HepG2 (cell line): ENCODE results near the gene MAPK8. TPM values are rescaled to one million over a fixed set of nuclear protein-coding genes. Genes with fewer than 3 reads are reported as not detected.

Experiments
- ATAC-seq: fragments of 200-7000 bp; cut with Tn5 transposase; 3 replicates; pipeline ENCODE4 v1.9.1; 2020; ENCODE audit warnings: mild to moderate bottlenecking, moderate library complexity
- BruUV-seq: library from RNA; stranded (reverse); fragments of 400-500 nt; replicated peaks from 2 replicates; lab custom pipeline; 2021; lab: Mats Ljungman, UMichigan
- CTCF ChIA-PET: fragments of 300-600 bp; formaldehyde crosslinking; extraction: SDS; loops from one replicate; lab custom pipeline; 2021; ENCODE audit warnings: low total read pairs, inconsistent platforms, low intra/inter-chr PET ratio; lab: Yijun Ruan, JAX
- POLR2A ChIA-PET: fragments of 350-600 bp; sonication (Branson Sonifier 250); formaldehyde crosslinking; loops from one replicate; lab custom pipeline; 2020; ENCODE audit warnings: antibody characterized with exemption, inconsistent platforms; lab: Yijun Ruan, JAX
- DNase-seq: peaks from one replicate; pipeline ENCODE4 v3.0.0-alpha.2; 2015; ENCODE audit warnings: low spot score
- FAIRE-seq: peaks from 3 replicates; lab custom pipeline; 2011; peaks lifted over from hg19 to GRCh38; lab: Jason Lieb, UNC
- H2AFZ ChIP-seq: one replicate; pipeline ENCODE4 v1.6.1; 2011; ENCODE audit warnings: low read length, inconsistent platforms
- H3K27ac ChIP-seq: fragments of 300-600 bp; 3 replicates; pipeline ENCODE4 v1.8.0; 2011; ENCODE audit warnings: mixed run types, mild to moderate bottlenecking, mixed read lengths, low read length, inconsistent platforms; ENCODE audit not compliant: insufficient read depth; ENCODE audit errors: extremely low read length
- H3K27me3 ChIP-seq, 2 experiments: fragments of 200-600 bp in 1 of 2; 2 replicates in 1 of 2; 3 replicates in 1 of 2; pipeline versions ENCODE4 v1.6.0 to v1.8.0; 2011; ENCODE audit warnings: low read length in 2 of 2, mild to moderate bottlenecking in 2 of 2, moderate library complexity in 2 of 2, inconsistent platforms in 1 of 2; ENCODE audit not compliant: insufficient read depth in 2 of 2, control insufficient read depth in 1 of 2
- H3K36me3 ChIP-seq, 2 experiments: fragments of 200-600 bp in 1 of 2; replicated peaks in 1 of 2; 2 replicates in 1 of 2; 3 replicates in 1 of 2; pipeline versions ENCODE4 v1.5.1 to v1.8.0; 2011; ENCODE audit warnings: low read length in 2 of 2, inconsistent platforms in 1 of 2; ENCODE audit not compliant: insufficient read depth in 2 of 2, control insufficient read depth in 1 of 2
- H3K4me1 ChIP-seq: 2 replicates; pipeline ENCODE4 v1.5.1; 2012; ENCODE audit warnings: low read length, inconsistent platforms; ENCODE audit not compliant: insufficient read depth
- H3K4me2 ChIP-seq: 2 replicates; pipeline ENCODE4 v1.6.0; 2011; ENCODE audit warnings: low read depth, low read length, inconsistent platforms
- H3K4me3 ChIP-seq, 3 experiments: fragments of 200-600 bp in 1 of 3; sonication (generic), shearing (Covaris generic) in 1 of 3; replicated peaks in 1 of 3; 2 replicates each; pipeline ENCODE4 v1.5.1; 2011 to 2016; ENCODE audit warnings: low read length in 3 of 3, inconsistent platforms in 2 of 3, low read depth in 2 of 3, mild to moderate bottlenecking in 2 of 3, control low read depth in 1 of 3, mixed read lengths in 1 of 3; ENCODE audit not compliant: insufficient read depth in 1 of 3
- H3K79me2 ChIP-seq: one replicate; pipeline ENCODE4 v1.6.1; 2011; ENCODE audit warnings: low read length, inconsistent platforms; ENCODE audit not compliant: insufficient read depth
- H3K9ac ChIP-seq: 2 replicates; pipeline ENCODE4 v1.6.0; 2011; ENCODE audit warnings: mild to moderate bottlenecking, low read depth, low read length, inconsistent platforms; ENCODE audit not compliant: insufficient read depth
- H3K9me3 ChIP-seq: 2 replicates; pipeline ENCODE4 v1.5.1; 2012; ENCODE audit warnings: mild to moderate bottlenecking, low read length
- H4K20me1 ChIP-seq: 2 replicates; pipeline ENCODE4 v1.6.0; 2011; ENCODE audit warnings: inconsistent platforms, mild to moderate bottlenecking, low read length, moderate library complexity; ENCODE audit not compliant: insufficient read depth
- GMEB1 ChIP-seq: sonication (generic); formaldehyde crosslinking; IDR thresholded peaks from 2 replicates; pipeline ENCODE4 v1.5.1; 2020; ENCODE audit warnings: missing genetic modification reagents, mild to moderate bottlenecking, borderline replicate concordance
- HES4 ChIP-seq: sonication (generic); formaldehyde crosslinking; IDR thresholded peaks from 2 replicates; pipeline ENCODE4 v1.9.0; 2021; ENCODE audit warnings: mild to moderate bottlenecking, missing genetic modification reagents, borderline replicate concordance
- KDM1A ChIP-seq: IDR thresholded peaks from 2 replicates; pipeline ENCODE4 v1.6.1; 2016; ENCODE audit warnings: missing compliant biosample characterization
- LCORL ChIP-seq, 2 experiments: fragments of 450-650 bp in 1 of 2; sonication (generic) in 1 of 2; formaldehyde crosslinking in 1 of 2; IDR thresholded peaks; 2 replicates each; pipeline versions ENCODE4 v1.5.0 to v1.6.1; 2017 to 2020; ENCODE audit warnings: antibody characterized with exemption in 1 of 2, missing genetic modification reagents in 1 of 2
- RNF219 ChIP-seq: sonication (generic); formaldehyde crosslinking; IDR thresholded peaks from 2 replicates; pipeline ENCODE4 v1.5.0; 2020; ENCODE audit warnings: mild to moderate bottlenecking, missing genetic modification reagents
- SRSF9 ChIP-seq: fragments of 200-400 bp; formaldehyde crosslinking; IDR thresholded peaks from 2 replicates; pipeline ENCODE4 v1.6.1; 2018; ENCODE audit warnings: borderline replicate concordance, mild to moderate bottlenecking, low read depth, low read length; ENCODE audit not compliant: insufficient read depth, poor library complexity, severe bottlenecking
- TOPORS ChIP-seq: sonication (generic); formaldehyde crosslinking; IDR thresholded peaks from 2 replicates; pipeline ENCODE4 v1.8.0; 2023; ENCODE audit warnings: mild to moderate bottlenecking, missing genetic modification reagents
- ZKSCAN5 ChIP-seq: sonication (generic); formaldehyde crosslinking; IDR thresholded peaks from 2 replicates; pipeline ENCODE4 v1.5.1; 2020; ENCODE audit warnings: mild to moderate bottlenecking, missing genetic modification reagents
- ZNF367 ChIP-seq: sonication (generic); formaldehyde crosslinking; IDR thresholded peaks from 2 replicates; pipeline ENCODE4 v1.4.0; 2020; ENCODE audit warnings: missing genetic modification reagents, borderline replicate concordance
- ZNF75D ChIP-seq: sonication (generic); formaldehyde crosslinking; IDR thresholded peaks from 2 replicates; pipeline ENCODE4 v1.8.1; 2023; ENCODE audit warnings: missing genetic modification reagents, mild to moderate bottlenecking, borderline replicate concordance
- ZNF879 ChIP-seq: sonication (generic); formaldehyde crosslinking; IDR thresholded peaks from 2 replicates; pipeline ENCODE4 v1.8.1; 2023; ENCODE audit warnings: missing genetic modification reagents
- ZSCAN29 ChIP-seq: sonication (generic); formaldehyde crosslinking; conservative IDR thresholded peaks from 2 replicates; pipeline ENCODE4 v1.4.0; 2020; ENCODE audit warnings: mild to moderate bottlenecking, missing genetic modification reagents
- in situ Hi-C: cut with HindIII; loops from 2 replicates; pipeline ENCODE4 v1.10.0; 2017; ENCODE audit warnings: low pct_unique_long_range_greater_than_20kb; ENCODE audit not compliant: extremely low pct_ligation_motif_present
- intact Hi-C: fragments of 100-400 bp; cut with micrococcal nuclease; formaldehyde crosslinking; loops from one replicate; pipeline ENCODE4 v1.10.0; 2022; ENCODE audit not compliant: unreplicated experiment
- polyA plus RNA-seq, 8 experiments: library from polyadenylated mRNA; depleted of rRNA in 3 of 8; stranded (reverse) in 7 of 8; unstranded in 1 of 8; fragments of >200 nt; fragmentation: Illumina TruSeq in 4 of 8; extraction: Trizol in 4 of 8; gene quantifications; 2 replicates each; pipeline versions ENCODE4 v1.2.1 to v1.2.3, GENCODE V29; 2011 to 2016; ENCODE audit warnings: low read depth in 4 of 8, missing spikeins in 1 of 8, mixed read lengths in 1 of 8; ENCODE audit not compliant: insufficient read depth in 1 of 8
- total RNA-seq, 5 experiments: library from RNA; depleted of rRNA; stranded (reverse); fragments of >200 nt; fragmentation: Illumina TruSeq; extraction: Trizol; gene quantifications; 2 replicates each; pipeline ENCODE4 v1.2.3, GENCODE V29; 2016; ENCODE audit warnings: low read depth in 1 of 5
- TF ChIP-seq, protein P1 (sequence below): sonication (generic); formaldehyde crosslinking; IDR thresholded peaks from 2 replicates; pipeline ENCODE4; 2020; ENCODE audit warnings: missing genetic modification reagents, mild to moderate bottlenecking, borderline replicate concordance

The MAPK8 gene
- total and polyA plus RNA-seq, 2 of the 13 experiments (the other 11 are each of a cell fraction or from before 2014, with no cell fraction given): 41.6 to 47.3 TPM

DNA sequence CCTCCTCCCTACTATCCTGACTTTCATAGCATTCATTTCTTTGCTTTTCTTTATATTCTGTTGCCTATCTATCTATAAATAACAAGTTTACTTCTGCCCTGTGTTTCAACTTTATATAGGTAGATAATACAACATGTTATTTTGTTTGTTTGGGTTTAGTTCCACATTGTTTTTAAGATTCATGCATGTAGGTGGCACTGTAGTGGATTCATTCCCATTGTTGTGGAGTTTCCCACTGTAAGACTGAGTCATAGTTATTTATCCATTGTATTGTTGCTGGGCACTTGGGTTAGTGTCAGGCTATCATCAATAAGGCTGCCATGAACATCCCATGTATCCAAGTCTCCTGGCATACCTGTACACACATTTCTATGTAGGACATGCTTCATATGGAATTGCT, 170.7 kb downstream of the MAPK8 start:
- Histone ChIP-seq H4K20me1 (no peaks in the 10 kb centered on the region), H3K4me2 (no peak overlapping the region), H3K79me2 (no peaks in the 10 kb centered on the region), H3K4me3 (no peak overlapping the region), H2AFZ (no peak overlapping the region), H3K27ac (no peak overlapping the region), H3K27me3 (peaks cover 0 to 15% of the 10 kb centered on the region in 2 experiments; a peak in 2 of 5 replicates), H3K36me3 (no peaks in the 10 kb centered on the region), H3K9ac (no peak overlapping the region), H3K9me3 (no peaks in the 10 kb centered on the region), H3K4me1 (no peaks in the 10 kb centered on the region)
- CTCF ChIA-PET: no interaction called here
- POLR2A ChIA-PET: no interaction called here
- TF ChIP-seq KDM1A (CRISPR knock-in tag) (no peak), ZSCAN29 (CRISPR knock-in tag) (no peak), ZNF75D (no peak), ZNF367 (CRISPR knock-in tag) (no peak), GMEB1 (CRISPR knock-in tag) (no peak), ZNF879 (CRISPR knock-in tag) (no peak), RNF219 (CRISPR knock-in tag) (no peak), ZKSCAN5 (CRISPR knock-in tag) (no peak), TOPORS (CRISPR knock-in tag) (no peak), HES4 (CRISPR knock-in tag) (no peak), SRSF9 (no peak), LCORL (IDR thresholded peaks at IDR 0.05) (no peak), LCORL (CRISPR knock-in tag; IDR thresholded peaks at IDR 0.05) (no peak)
- TF ChIP-seq, protein P1, sequence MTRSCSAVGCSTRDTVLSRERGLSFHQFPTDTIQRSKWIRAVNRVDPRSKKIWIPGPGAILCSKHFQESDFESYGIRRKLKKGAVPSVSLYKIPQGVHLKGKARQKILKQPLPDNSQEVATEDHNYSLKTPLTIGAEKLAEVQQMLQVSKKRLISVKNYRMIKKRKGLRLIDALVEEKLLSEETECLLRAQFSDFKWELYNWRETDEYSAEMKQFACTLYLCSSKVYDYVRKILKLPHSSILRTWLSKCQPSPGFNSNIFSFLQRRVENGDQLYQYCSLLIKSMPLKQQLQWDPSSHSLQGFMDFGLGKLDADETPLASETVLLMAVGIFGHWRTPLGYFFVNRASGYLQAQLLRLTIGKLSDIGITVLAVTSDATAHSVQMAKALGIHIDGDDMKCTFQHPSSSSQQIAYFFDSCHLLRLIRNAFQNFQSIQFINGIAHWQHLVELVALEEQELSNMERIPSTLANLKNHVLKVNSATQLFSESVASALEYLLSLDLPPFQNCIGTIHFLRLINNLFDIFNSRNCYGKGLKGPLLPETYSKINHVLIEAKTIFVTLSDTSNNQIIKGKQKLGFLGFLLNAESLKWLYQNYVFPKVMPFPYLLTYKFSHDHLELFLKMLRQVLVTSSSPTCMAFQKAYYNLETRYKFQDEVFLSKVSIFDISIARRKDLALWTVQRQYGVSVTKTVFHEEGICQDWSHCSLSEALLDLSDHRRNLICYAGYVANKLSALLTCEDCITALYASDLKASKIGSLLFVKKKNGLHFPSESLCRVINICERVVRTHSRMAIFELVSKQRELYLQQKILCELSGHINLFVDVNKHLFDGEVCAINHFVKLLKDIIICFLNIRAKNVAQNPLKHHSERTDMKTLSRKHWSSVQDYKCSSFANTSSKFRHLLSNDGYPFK (CRISPR knock-in tag): no peak
- DNase-seq (no peak), ATAC-seq (no peak), FAIRE-seq (no peak)
- in situ Hi-C loops (no loop called here), intact Hi-C loops (no loop called here)
- BruUV-seq: no TSS peak
